Transverse colon (tissue), 4 donors: ENCODE measurements around the gene PRR7. TPM values are rescaled to one million over a fixed set of nuclear protein-coding genes. Genes with fewer than 3 reads are reported as not detected.

ENCODE experiments used
- DNase-seq: peaks from one replicate; pipeline ENCODE4 v3.0.0-alpha.2; 2019
- H3K27ac ChIP-seq, 4 donors: fragments of 200-600 bp; sonication (generic); 2 replicates each; pipeline ENCODE4 v1.5.1; 2016 to 2018; ENCODE audit warnings: inconsistent platforms in 4 of 4
- H3K27me3 ChIP-seq: fragments of 200-600 bp; sonication (generic); 2 replicates; pipeline ENCODE4 v1.5.1; 2017; ENCODE audit warnings: inconsistent platforms
- H3K36me3 ChIP-seq, 4 donors: fragments of 200-600 bp; sonication (generic); 2 replicates each; pipeline ENCODE4 v1.5.1; 2017 to 2019; ENCODE audit warnings: inconsistent platforms in 4 of 4
- H3K4me1 ChIP-seq, 4 donors: fragments of 200-600 bp; sonication (generic); 2 replicates each; pipeline ENCODE4 v1.5.1; 2017 to 2020; ENCODE audit warnings: inconsistent platforms in 4 of 4
- H3K4me3 ChIP-seq, 4 donors: fragments of 200-600 bp; sonication (generic); 1 replicate in 1 of 4; 2 replicates in 3 of 4; pipeline versions ENCODE4 v1.5.1 to v1.6.1; 2017 to 2019; ENCODE audit warnings: inconsistent platforms in 4 of 4
- H3K9me3 ChIP-seq, 2 donors: fragments of 200-600 bp; sonication (generic); 2 replicates each; pipeline ENCODE4 v1.5.1; 2017 to 2019; ENCODE audit warnings: inconsistent platforms in 2 of 2
- EP300 ChIP-seq: sonication (generic); formaldehyde crosslinking; IDR thresholded peaks from one replicate; pipeline ENCODE4 v1.6.1; 2017; ENCODE audit warnings: antibody characterized with exemption, low read depth
- POLR2A ChIP-seq: fragments of 450-650 bp; IDR thresholded peaks from one replicate; pipeline ENCODE4 v1.6.1; 2016; ENCODE audit warnings: antibody characterized with exemption, mild to moderate bottlenecking, moderate library complexity
- POLR2AphosphoS5 ChIP-seq, 3 donors: sonication (generic); formaldehyde crosslinking; IDR thresholded peaks; one replicate each; pipeline ENCODE4 v1.6.1; 2016; ENCODE audit warnings: antibody characterized with exemption in 3 of 3
- WGBS, 2 donors: methylation state at CpG; one replicate each; pipeline ENCODE4 v1.1.5; 2018; ENCODE audit warnings: low coverage in 1 of 2; 5-methylcytosine and 5-hydroxymethylcytosine counted together
- in situ Hi-C, 4 donors: fragments of 200-750 bp; cut with MboI; loops; one replicate each; pipeline versions ENCODE4 v1.15.0 to v1.15.1; 2017; ENCODE audit warnings: low sequenced_read_pairs in 3 of 4, low pct_ligation_motif_present in 1 of 4, low pct_unique_long_range_greater_than_20kb in 1 of 4
- intact Hi-C: fragments of 100-400 bp; cut with DNase I; formaldehyde crosslinking; loops from one replicate; pipeline ENCODE4 v1.15.1; 2023; ENCODE audit warnings: low total_unique reads
- total RNA-seq, 4 donors: library from RNA; depleted of rRNA; stranded (reverse); fragments of >200 nt; gene quantifications; one replicate each; pipeline ENCODE4 v1.1.0, GENCODE V29; 2016
- TF ChIP-seq, protein P1 (sequence below), 5 experiments: fragments of 200-600 bp in 3 of 5; fragments of 450-650 bp in 2 of 5; sonication (generic) in 3 of 5; IDR thresholded peaks; 1 replicate in 2 of 5; 2 replicates in 3 of 5; pipeline ENCODE4 v1.5.1; 2016 to 2017; ENCODE audit warnings: antibody characterized with exemption in 5 of 5, inconsistent platforms in 3 of 5, mild to moderate bottlenecking in 2 of 5, moderate library complexity in 1 of 5

The PRR7 gene
- total RNA-seq, 4 donors from 2014 or later = 2.1 to 5.0 (median 2.5) TPM; not detected in 1

DNA sequence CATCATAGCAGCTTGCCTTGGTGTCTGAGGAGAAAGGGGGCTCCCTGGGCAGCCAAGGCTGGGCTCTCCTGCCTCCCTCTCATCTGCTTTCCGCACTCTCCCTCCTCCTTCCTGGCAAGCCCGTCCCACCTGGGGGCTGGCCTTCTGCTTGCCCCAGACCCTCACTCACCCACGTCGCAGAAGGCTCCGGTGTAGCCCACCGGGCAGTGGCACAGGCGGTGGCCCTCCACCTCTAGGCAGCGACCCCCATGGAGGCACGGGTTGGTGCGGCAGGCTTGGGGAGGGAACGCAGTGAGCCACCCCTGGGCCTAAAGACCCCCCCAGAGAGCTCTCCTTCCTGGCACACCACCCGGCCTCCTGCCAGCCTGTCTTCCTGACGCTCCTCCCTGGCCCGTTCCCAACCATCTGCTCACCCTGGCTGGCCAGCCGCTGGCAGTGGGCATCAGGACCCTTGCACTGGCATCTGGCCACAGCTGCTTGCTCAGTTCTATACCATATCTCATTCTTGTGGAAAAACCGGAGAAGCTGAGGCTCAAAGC is 41.9 kb upstream of the PRR7 start:
- Histone ChIP-seq H3K9me3 (no peaks in the 10 kb centered on the region), H3K27me3 (peaks cover 42% of the 10 kb centered on the region), H3K4me1 (peaks cover 20 to 47% (median 39%) of the 10 kb centered on the region in 4 donors), H3K4me3 (peak overlapping the region in 3 of 4 donors; percentile 34 to 81 (median 60)), H3K36me3 (no peaks in the 10 kb centered on the region), H3K27ac (peak overlapping the region; percentile 61 to 86 (median 74))
- in situ Hi-C loops = no loop called here
- no peak for DNase-seq
- TF ChIP-seq, protein P1, sequence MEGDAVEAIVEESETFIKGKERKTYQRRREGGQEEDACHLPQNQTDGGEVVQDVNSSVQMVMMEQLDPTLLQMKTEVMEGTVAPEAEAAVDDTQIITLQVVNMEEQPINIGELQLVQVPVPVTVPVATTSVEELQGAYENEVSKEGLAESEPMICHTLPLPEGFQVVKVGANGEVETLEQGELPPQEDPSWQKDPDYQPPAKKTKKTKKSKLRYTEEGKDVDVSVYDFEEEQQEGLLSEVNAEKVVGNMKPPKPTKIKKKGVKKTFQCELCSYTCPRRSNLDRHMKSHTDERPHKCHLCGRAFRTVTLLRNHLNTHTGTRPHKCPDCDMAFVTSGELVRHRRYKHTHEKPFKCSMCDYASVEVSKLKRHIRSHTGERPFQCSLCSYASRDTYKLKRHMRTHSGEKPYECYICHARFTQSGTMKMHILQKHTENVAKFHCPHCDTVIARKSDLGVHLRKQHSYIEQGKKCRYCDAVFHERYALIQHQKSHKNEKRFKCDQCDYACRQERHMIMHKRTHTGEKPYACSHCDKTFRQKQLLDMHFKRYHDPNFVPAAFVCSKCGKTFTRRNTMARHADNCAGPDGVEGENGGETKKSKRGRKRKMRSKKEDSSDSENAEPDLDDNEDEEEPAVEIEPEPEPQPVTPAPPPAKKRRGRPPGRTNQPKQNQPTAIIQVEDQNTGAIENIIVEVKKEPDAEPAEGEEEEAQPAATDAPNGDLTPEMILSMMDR (IDR thresholded peaks at IDR 0.05) = peak in 1 of 5 experiments; percentile 2
- TF ChIP-seq EP300 = no peak
- no peak for TF ChIP-seq POLR2AphosphoS5 (IDR thresholded peaks at IDR 0.05)
- 0 to 38% methylated on average over 1 to 15 of the region's 16 CpGs for whole genome bisulfite sequencing, 2 donors
- intact Hi-C loops = no loop called here

DNA sequence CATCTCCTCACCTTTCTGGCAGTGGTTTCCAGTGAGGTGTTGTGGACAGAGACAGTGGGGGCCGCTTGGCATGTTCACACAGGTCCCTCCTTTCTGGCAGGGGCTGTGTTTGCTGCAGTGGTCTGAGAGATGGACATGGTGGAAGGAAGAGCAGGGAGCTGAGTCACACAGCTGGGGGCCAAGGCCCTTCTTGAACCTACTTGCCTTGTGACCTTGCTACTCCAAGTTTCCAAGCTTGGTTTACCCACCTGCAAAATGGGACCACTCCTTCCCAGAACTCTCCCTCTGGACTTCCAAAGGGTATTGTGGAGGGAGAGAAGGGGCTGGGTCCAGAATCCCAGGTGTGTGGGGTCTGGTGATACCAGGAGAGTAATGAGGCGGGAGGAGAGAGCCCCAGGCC is 41.3 kb upstream of the PRR7 start:
- no peak overlapping the region for H3K27ac ChIP-seq
- peaks cover 20 to 41% (median 33%) of the 10 kb centered on the region in 4 donors for H3K4me1 ChIP-seq

GRCh38 chr5:177405805-177406204 is 40.8 kb upstream of the PRR7 start:
- TF ChIP-seq, protein P1 (IDR thresholded peaks at IDR 0.05) = no peak
- TF ChIP-seq POLR2AphosphoS5 (IDR thresholded peaks at IDR 0.05) = no peak
- TF ChIP-seq POLR2A = no peak

More for the DNA sequence above, 41.3 kb upstream of the PRR7 start:
- Histone ChIP-seq H3K9me3 (no peaks in the 10 kb centered on the region), H3K36me3 (no peaks in the 10 kb centered on the region), H3K4me3 (no peak overlapping the region), H3K27me3 (peaks cover 36% of the 10 kb centered on the region)
- no peak for DNase-seq
- TF ChIP-seq, protein P1 (IDR thresholded peaks at IDR 0.05) = no peak
- TF ChIP-seq POLR2A = no peak
- TF ChIP-seq POLR2AphosphoS5 (IDR thresholded peaks at IDR 0.05) = no peak
- no peak for TF ChIP-seq EP300
- WGBS, 2 donors = 83% methylated on average over 2 of the region's 2 CpGs; no CpG with 5 or more reads in 1 of the 2 donors
- intact Hi-C loops (no loop called here), in situ Hi-C loops (no loop called here)

GRCh38 chr5:177409043-177409801 is 37.4 kb upstream of the PRR7 start, which contains the start of gene F12:
TSS of gene F12 (minus strand) at chr5:177409564. CDS start at chr5:177409527, 37 bp downstream.
- Histone ChIP-seq H3K27me3 (no peaks in the 10 kb centered on the region), H3K36me3 (no peaks in the 10 kb centered on the region), H3K27ac (no peak within 1 kb of the TSS), H3K4me1 (peaks cover 6 to 16% (median 9%) of the 10 kb centered on the region in 4 donors), H3K9me3 (no peaks in the 10 kb centered on the region), H3K4me3 (no peak within 1 kb of the TSS)
- in situ Hi-C loops (no loop called here), intact Hi-C loops (no loop called here)
- TF ChIP-seq EP300 = no peak
- TF ChIP-seq, protein P1 (IDR thresholded peaks at IDR 0.05) = no peak
- DNase-seq = no peak
- WGBS, 2 donors = 92 to 100% methylated on average over 2 to 8 of the region's 9 CpGs

More at GRCh38 chr5:177405805-177406204, 40.8 kb upstream of the PRR7 start:
- WGBS, 2 donors = 69% methylated on average over 5 of the region's 5 CpGs; no CpG with 5 or more reads in 1 of the 2 donors
- in situ Hi-C loops = no loop called here
- no peaks in the 10 kb centered on the region for H3K36me3 ChIP-seq
- no peak overlapping the region for H3K4me3 ChIP-seq
- DNase-seq = peak; percentile 61
- H3K4me1 ChIP-seq = peaks cover 20 to 40% (median 31%) of the 10 kb centered on the region in 4 donors
- no peaks in the 10 kb centered on the region for H3K9me3 ChIP-seq
- peaks cover 31% of the 10 kb centered on the region for H3K27me3 ChIP-seq
- H3K27ac ChIP-seq = no peak overlapping the region
- intact Hi-C loops = no loop called here
